Activated T-cell treated with anti-CD3 and anti-CD28 coated beads for 4 hours (primary cell): Measurements from ENCODE around the gene FAM167B.
"Not testable (repeated sequence)": the region's sequence is repeated elsewhere in the genome, so short reads cannot be mapped to it uniquely, and the experiment has no call there.

ENCODE experiments used
- DNase-seq: peaks from one replicate; pipeline ENCODE4 v3.0.0-alpha.2; 2020

Gene FAM167B

DNA sequence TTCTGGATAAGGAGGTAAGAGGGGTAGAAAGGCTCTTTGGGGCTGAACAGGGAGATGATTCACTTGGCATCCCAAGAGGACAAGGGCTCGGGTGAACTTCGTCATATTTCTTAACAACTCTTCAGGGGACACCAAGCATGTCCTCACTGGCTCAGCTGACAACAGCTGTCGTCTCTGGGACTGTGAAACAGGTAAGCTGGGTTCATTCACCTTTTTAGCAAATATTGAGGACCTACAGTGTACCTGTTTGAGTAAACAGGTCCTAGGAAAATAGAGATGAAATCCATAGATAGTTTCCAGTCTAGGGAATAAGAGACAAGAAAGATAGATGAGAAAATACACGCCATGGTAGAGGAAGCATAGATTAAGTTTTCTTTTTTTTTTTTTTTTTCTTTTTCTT is 22.7 kb upstream of the FAM167B start:
- DNase-seq, result no peak

GRCh38 chr1:32228771-32229170 is 18.3 kb upstream of the FAM167B start:
- DNase-seq, result no peak

DNA sequence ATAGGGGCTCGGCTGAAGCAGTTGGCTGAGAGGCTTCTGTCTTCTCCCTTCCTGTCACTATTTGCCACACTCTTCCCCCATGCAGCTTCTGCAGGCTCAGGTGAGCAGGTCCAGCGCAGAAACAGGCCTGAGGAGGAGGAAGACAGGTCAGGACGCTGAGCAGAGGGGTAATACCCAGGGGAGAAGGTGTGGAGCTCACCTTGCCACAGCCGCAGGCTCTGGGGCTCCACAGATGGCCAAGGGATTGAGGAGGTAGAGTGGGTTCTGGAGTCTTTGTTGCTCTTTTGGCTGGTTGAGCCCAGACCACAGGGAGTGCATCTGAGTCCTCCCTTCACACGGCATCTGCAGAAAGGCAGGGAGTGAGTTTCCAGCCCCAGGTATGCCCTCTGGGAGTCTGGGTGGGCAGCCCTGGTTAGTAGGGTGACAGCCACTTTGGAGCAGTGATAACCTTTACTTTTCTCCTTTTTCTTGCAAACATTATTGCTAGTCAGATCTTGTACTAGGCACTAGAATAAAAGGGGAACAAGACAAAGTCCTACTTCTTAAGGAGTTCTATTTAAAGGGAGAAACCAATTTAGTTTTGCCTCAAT is 15.1 kb upstream of the FAM167B start:
- DNase-seq, result no peak

DNA sequence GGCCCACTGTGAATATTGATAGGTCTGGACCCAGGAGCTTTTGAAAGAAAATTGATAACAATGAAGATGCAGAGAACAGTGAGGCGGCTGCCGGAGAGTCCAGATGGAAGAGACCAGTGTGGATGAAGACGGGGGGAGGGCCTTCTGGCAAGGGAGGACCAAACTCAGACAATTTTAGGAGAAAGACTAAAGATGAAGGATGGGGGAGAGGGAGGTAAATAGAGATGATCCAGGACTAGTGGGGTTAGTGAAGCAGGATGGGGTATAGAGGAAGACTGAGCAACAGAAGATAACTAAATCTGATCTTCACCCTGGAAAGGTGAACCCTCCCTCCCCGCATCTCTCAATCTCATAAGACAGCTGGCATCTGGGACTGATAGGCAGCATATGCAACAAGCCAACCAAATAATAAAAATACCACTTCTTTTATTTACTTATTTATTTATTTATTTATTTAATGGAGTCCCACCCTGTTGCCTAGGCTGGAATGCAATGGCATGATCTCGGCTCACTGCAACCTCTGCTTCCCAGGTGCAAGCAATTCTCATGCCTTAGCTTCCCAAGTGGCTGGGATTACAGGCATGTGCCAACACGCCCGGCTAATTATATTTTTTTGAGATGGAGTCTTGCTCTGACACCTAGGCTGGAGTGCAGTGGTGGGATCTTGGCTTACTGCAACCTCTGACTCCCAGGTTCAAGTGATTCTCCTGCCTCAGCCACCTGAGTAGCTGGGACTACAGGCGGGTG is 14.3 kb upstream of the FAM167B start:
- no peak for DNase-seq

- no peak for DNase-seq
Measured at GRCh38 chr1:32234792-32235191, 12.2 kb upstream of the FAM167B start.

GRCh38 chr1:32239337-32239736 is 7.7 kb upstream of the FAM167B start:
- DNase-seq, result no peak

- no peak for DNase-seq
Measured at GRCh38 chr1:32239790-32240139, 7.3 kb upstream of the FAM167B start.

DNA sequence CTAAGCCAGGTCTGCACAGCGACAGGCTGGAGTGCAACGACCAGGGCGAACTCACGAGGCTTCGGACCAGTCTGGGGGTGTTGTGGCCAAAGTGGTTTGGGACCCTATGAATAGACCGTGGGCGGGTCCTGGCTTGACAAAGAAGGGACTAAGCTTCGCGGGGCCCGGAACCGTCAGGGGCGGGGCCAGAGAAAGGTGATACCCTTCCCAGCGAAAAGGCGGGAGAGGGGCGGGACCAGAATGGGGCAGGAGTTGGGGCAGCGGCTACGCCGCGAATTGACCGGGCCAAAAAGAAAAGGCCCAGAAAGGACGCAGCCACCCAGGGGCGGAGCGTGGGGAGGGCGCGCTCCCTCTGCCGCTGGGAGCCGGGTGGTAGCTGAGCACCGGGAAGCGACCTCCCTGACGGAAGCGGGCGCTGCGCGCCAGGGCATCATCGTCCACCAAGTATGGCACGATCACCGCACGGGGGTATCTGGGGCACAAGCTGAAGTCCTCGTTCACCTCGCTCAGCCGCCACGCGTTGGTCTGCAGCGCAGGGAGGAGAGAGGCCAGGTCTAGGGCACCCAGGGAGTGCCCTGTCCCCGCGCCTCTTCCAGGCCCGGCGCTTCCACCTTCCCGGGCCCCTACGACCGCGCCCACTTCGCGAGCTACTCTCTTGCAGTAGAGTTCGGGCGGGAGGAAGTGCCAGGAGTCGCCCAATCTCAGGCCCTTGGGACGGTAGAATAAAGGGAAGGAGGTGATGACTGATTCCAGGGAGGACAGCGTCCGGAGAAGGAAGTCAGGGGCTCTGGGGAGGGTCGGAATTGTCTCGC is 6.7 kb upstream of the FAM167B start:
- no peak for DNase-seq

GRCh38 chr1:32241001-32241763 is 5.8 kb upstream of the FAM167B start:
- no peak for DNase-seq

GRCh38 chr1:32242341-32242851 is 4.6 kb upstream of the FAM167B start:
- DNase-seq, result no peak

- DNase-seq, result no peak
Measured at GRCh38 chr1:32247452-32247851, 430 bp downstream of the FAM167B start.

DNA sequence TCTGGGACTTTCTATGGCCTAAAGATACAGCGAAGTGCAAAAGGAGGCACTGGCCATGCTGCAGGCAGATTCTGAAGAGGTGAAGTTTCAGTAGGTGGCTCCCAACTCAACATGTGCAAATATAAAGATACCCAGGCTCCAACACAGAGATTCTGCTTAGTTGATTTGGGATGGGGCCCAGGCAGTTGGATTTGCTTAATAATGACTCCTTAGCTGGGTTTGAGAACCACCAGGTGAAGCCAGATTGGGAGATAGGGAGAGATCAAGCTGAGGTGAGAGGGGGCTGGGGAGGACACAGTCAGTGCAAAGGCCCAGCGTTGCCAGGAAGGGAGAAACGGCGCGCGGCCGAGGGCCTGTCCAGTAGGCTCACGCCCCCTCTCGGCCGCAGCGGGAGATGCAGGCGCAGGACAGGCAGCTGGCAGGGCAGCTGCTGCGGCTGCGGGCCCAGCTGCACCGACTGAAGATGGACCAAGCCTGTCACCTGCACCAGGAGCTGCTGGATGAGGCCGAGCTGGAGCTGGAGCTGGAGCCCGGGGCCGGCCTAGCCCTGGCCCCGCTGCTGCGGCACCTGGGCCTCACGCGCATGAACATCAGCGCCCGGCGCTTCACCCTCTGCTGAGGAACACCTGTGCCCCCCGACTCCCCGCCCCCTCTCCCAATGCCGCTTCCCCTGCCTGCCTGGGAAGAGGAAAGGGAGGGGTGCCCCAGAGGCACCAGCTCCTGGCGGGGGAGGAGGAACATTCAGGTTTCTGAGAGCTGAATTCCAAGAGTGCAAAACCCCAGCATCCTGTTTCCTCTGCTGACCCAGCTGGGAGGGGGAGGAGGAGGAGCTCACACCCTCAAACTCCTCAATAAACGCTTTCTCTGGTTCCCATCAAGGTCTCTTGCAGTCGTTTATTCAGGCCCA is 1.2 kb downstream of the FAM167B start:
- peak; percentile 64 for DNase-seq

DNA sequence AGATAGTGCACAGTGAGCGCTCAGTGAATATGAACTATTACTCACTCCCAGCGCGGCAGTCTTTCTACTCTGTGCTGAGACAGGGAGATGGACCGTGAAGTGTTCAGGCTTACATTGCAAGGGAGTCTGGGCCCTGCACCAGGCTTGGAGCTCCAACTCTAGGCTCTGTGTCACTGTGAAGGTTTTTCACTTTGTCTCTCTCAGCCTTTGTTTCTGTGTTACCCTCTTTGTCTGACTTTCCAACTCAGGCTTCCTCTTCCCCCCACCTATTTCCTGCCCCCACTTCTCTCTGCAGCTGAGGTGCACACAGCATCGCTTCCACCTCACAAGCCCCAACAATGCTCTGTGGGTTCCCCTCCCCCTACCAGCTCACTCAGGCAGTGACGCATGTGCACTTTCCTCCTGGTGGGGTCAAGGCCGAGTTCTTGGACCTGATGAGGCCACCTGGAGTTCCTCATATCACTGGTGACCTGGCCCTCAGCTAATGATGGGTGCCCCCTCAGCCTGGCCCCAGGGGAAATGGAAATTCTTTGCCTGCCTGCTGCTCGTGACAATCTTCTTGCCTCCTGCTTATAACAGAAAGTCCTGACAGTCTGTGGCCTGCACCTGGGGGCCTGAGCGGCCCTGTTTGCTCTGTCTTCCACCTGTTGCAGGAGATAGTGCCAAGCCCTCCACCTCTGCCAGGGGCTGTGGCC is 3.0 kb downstream of the FAM167B start:
- peak; percentile 69 for DNase-seq

DNA sequence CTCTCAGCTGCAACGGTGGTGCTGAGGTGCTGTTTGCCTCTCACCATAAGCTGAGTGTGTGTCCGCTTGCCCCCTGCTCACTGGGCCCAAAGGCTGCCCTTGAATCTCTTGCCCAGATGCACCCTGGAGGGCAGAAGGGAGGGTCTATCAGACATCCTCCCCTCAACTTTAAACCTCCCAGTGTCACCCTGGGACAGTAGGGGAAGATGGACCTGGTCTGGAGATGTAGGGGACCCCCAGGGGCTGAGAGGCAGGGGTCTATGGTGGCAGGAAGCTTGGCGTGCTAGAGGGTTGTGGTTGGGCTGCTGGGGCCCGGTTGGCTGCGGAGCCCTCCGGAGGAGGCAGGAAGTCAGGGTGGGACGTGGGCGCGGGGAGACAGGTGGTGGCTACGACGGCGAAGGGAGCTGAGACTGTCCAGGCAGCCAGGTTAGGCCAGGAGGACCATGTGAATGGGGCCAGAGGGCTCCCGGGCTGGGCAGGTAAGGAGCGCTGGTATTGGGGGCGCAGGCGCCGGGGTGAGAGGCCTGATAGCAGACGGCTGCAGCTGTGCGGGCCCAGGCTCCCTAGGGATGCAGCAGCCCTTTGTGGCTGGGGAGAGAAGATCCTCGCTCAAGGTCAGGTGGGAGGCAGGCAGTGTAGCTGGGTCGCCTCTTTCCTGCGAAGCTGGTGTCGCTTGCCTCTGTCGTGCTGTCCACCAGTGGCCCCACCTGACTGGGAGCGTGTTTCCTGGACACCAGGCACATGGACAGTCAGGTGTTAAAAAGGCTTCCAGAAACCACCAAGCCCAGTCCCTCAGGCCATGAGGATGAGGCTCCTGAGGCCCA is 4.1 kb downstream of the FAM167B start, which contains the start of gene LCK:
TSS of gene LCK (plus strand) at position 373 of the 824 bp plus-strand sequence. CDS start 23,065 bp downstream, outside the sequence.
- DNase-seq, result peak; percentile 46

GRCh38 chr1:32255072-32256071 is 8.3 kb downstream of the FAM167B start:
- no peak for DNase-seq

GRCh38 chr1:32256473-32257226 is 9.6 kb downstream of the FAM167B start:
- DNase-seq, result no peak

DNA sequence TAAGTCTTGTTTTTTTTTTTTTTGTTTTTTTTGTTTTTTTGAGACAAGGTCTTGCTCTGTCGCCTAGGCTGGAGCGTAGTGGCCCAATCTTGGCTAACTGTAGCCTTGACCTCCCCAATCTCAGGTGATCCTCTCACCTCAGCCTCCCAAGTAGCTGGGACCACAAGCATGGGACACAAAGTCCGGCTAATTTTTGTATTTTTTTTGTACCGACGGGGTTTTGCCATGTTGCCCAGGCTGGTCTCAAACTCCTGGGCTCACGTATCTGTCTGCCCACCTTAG is 10.1 kb downstream of the FAM167B start:
- DNase-seq, result no peak

- DNase-seq, result not testable (repeated sequence)
Measured at GRCh38 chr1:32263236-32263593, 16.2 kb downstream of the FAM167B start.
